HG03521 (cell line): ENCODE results near the gene STAG1.
"Not testable (repeated sequence)": the region's sequence is repeated elsewhere in the genome, so short reads cannot be mapped to it uniquely, and the experiment has no call there.

Source experiments
- ATAC-seq: cut with Tn5 transposase; IDR thresholded peaks from one replicate; pipeline ENCODE4 v1.9.1; 2021; ENCODE audit warnings: mild to moderate bottlenecking, moderate library complexity; ENCODE audit not compliant: unreplicated experiment

STAG1 gene

GRCh38 chr3:136709775-136710174, 42.4 kb downstream of the STAG1 start:
- ATAC-seq: not testable (repeated sequence)

- ATAC-seq: no peak
These were observed 43.7 kb downstream of the STAG1 start for GRCh38 chr3:136708333-136708985.

- no peak for ATAC-seq
These were observed 48.7 kb downstream of the STAG1 start for GRCh38 chr3:136703429-136703828.

- no peak for ATAC-seq
These were observed 52.8 kb downstream of the STAG1 start for GRCh38 chr3:136699271-136699828.

- no peak for ATAC-seq
These were observed 53.8 kb downstream of the STAG1 start for GRCh38 chr3:136698361-136698760.

GRCh38 chr3:136696797-136697196, 55.4 kb downstream of the STAG1 start:
- no peak for ATAC-seq

GRCh38 chr3:136694321-136694720, 57.9 kb downstream of the STAG1 start:
- no peak for ATAC-seq

- ATAC-seq: no peak
These were observed 61.6 kb downstream of the STAG1 start for GRCh38 chr3:136690599-136690998.

GRCh38 chr3:136685882-136686281, 66.3 kb downstream of the STAG1 start:
- no peak for ATAC-seq

GRCh38 chr3:136682740-136683312, 69.4 kb downstream of the STAG1 start:
- no peak for ATAC-seq

GRCh38 chr3:136678981-136679380, 73.2 kb downstream of the STAG1 start:
- ATAC-seq: no peak

- no peak for ATAC-seq
These were observed 76.2 kb downstream of the STAG1 start for GRCh38 chr3:136676009-136676408.

- ATAC-seq: no peak
These were observed 76.9 kb downstream of the STAG1 start for GRCh38 chr3:136675150-136675858.

GRCh38 chr3:136672457-136672856, 79.7 kb downstream of the STAG1 start:
- no peak for ATAC-seq

- no peak for ATAC-seq
These were observed 80.3 kb downstream of the STAG1 start for GRCh38 chr3:136671921-136672320.

- ATAC-seq: no peak
These were observed 82.0 kb downstream of the STAG1 start for GRCh38 chr3:136670166-136670565.

- no peak for ATAC-seq
These were observed 85.1 kb downstream of the STAG1 start for GRCh38 chr3:136667081-136667480.

GRCh38 chr3:136666301-136666700, 85.9 kb downstream of the STAG1 start:
- ATAC-seq: not testable (repeated sequence)

- ATAC-seq: no peak
These were observed 87.4 kb downstream of the STAG1 start for GRCh38 chr3:136664771-136665170.

GRCh38 chr3:136661282-136661681, 90.9 kb downstream of the STAG1 start:
- ATAC-seq: no peak

GRCh38 chr3:136658946-136659682, 93.1 kb downstream of the STAG1 start:
- no peak for ATAC-seq
